H9 (cell line): ENCODE results near the gene HRAS. TPM values are rescaled to one million over a fixed set of nuclear protein-coding genes. Genes with fewer than 3 reads are reported as not detected.

Source experiments
- DNase-seq: peaks from one replicate; pipeline ENCODE4 v3.0.0-alpha.2; 2017
- H2AFZ ChIP-seq: one replicate; pipeline ENCODE4 v1.6.1; 2013; ENCODE audit warnings: mild to moderate bottlenecking, low read length, control low read depth, moderate library complexity
- H2AK5ac ChIP-seq: 2 replicates; pipeline ENCODE4 v1.6.1; 2013; ENCODE audit warnings: low read length, control low read depth, mixed read lengths; ENCODE audit not compliant: insufficient read length
- H2BK120ac ChIP-seq: one replicate; pipeline ENCODE4 v1.6.1; 2013; ENCODE audit warnings: low read depth, mild to moderate bottlenecking, low read length, control low read depth, inconsistent platforms; ENCODE audit not compliant: poor library complexity, severe bottlenecking
- H2BK12ac ChIP-seq: 2 replicates; pipeline ENCODE4 v1.6.1; 2013; ENCODE audit warnings: low read length, control low read depth, mixed read lengths, low read depth; ENCODE audit not compliant: insufficient read length
- H2BK15ac ChIP-seq: 2 replicates; pipeline ENCODE4 v1.6.1; 2013; ENCODE audit warnings: low read depth, low read length, control low read depth
- H2BK20ac ChIP-seq: one replicate; pipeline ENCODE4 v1.6.1; 2013; ENCODE audit warnings: low read depth, mild to moderate bottlenecking, low read length, control low read depth, inconsistent platforms; ENCODE audit not compliant: poor library complexity, severe bottlenecking
- H2BK5ac ChIP-seq: 2 replicates; pipeline ENCODE4 v1.6.1; 2013; ENCODE audit warnings: low read length, control low read depth, mixed read lengths; ENCODE audit not compliant: insufficient read length
- H3K14ac ChIP-seq: 2 replicates; pipeline ENCODE4 v1.6.1; 2013; ENCODE audit warnings: low read length, control low read depth; ENCODE audit not compliant: insufficient read depth
- H3K18ac ChIP-seq: 2 replicates; pipeline ENCODE4 v1.6.1; 2013; ENCODE audit warnings: low read depth, mild to moderate bottlenecking, mixed read lengths, low read length, control low read depth; ENCODE audit not compliant: insufficient read length
- H3K23ac ChIP-seq: 2 replicates; pipeline ENCODE4 v1.6.1; 2013; ENCODE audit warnings: low read length, control low read depth, mixed read lengths, low read depth; ENCODE audit not compliant: insufficient read length
- H3K23me2 ChIP-seq: 2 replicates; pipeline ENCODE4 v1.6.1; 2013; ENCODE audit warnings: low read depth, mild to moderate bottlenecking, mixed read lengths, low read length, control low read depth; ENCODE audit not compliant: insufficient read length, poor library complexity, severe bottlenecking
- H3K27ac ChIP-seq: 2 replicates; pipeline ENCODE4 v1.5.1; 2013; ENCODE audit warnings: low read length, control low read depth, mixed read lengths, low read depth; ENCODE audit not compliant: insufficient read length
- H3K27me3 ChIP-seq: 2 replicates; pipeline ENCODE4 v1.6.1; 2013; ENCODE audit warnings: low read length, control low read depth, inconsistent platforms; ENCODE audit not compliant: insufficient read depth
- H3K4ac ChIP-seq: 2 replicates; pipeline ENCODE4 v1.6.1; 2013; ENCODE audit warnings: low read depth, mild to moderate bottlenecking, control low read depth, inconsistent platforms, low read length, moderate library complexity
- H3K4me1 ChIP-seq: 2 replicates; pipeline ENCODE4 v1.6.1; 2013; ENCODE audit warnings: low read length, control low read depth, inconsistent platforms; ENCODE audit not compliant: insufficient read depth
- H3K4me2 ChIP-seq: 2 replicates; pipeline ENCODE4 v1.6.1; 2013; ENCODE audit warnings: low read length, control low read depth, mixed read lengths; ENCODE audit not compliant: insufficient read length, insufficient read depth
- H3K56ac ChIP-seq: 2 replicates; pipeline ENCODE4 v1.6.1; 2013; ENCODE audit warnings: low read depth, mild to moderate bottlenecking, mixed read lengths, low read length, control low read depth; ENCODE audit not compliant: insufficient read length
- H3K79me1 ChIP-seq: 2 replicates; pipeline ENCODE4 v1.6.1; 2013; ENCODE audit warnings: low read depth, mild to moderate bottlenecking, moderate library complexity, low read length, control low read depth, inconsistent platforms; ENCODE audit not compliant: insufficient read depth, poor library complexity, severe bottlenecking
- H3K79me2 ChIP-seq: 2 replicates; pipeline ENCODE4 v1.6.1; 2013; ENCODE audit warnings: low read length, control low read depth, inconsistent platforms; ENCODE audit not compliant: insufficient read depth
- H3K9ac ChIP-seq: 2 replicates; pipeline ENCODE4 v1.6.1; 2013; ENCODE audit warnings: low read length, control low read depth, mixed read lengths; ENCODE audit not compliant: insufficient read length; ENCODE audit errors: extremely low read depth
- H3K9me3 ChIP-seq: one replicate; pipeline ENCODE4 v1.6.1; 2013; ENCODE audit warnings: low read depth, low read length, inconsistent platforms; ENCODE audit not compliant: control insufficient read depth
- H3T11ph ChIP-seq: one replicate; pipeline ENCODE4 v1.6.1; 2013; ENCODE audit warnings: mild to moderate bottlenecking, low read length, control low read depth, inconsistent platforms
- H4K20me1 ChIP-seq: one replicate; pipeline ENCODE4 v1.6.1; 2013; ENCODE audit not compliant: control insufficient read depth, insufficient read length, insufficient read depth
- H4K5ac ChIP-seq: 2 replicates; pipeline ENCODE4 v1.6.1; 2013; ENCODE audit warnings: low read depth, mild to moderate bottlenecking, mixed read lengths, low read length, control low read depth; ENCODE audit not compliant: insufficient read length
- H4K8ac ChIP-seq: replicated peaks from 2 replicates; pipeline ENCODE4 v1.6.1; 2013; ENCODE audit warnings: low read length, control low read depth, mixed read lengths, low read depth; ENCODE audit not compliant: insufficient read length
- H4K91ac ChIP-seq: 2 replicates; pipeline ENCODE4 v1.6.1; 2013; ENCODE audit warnings: low read depth, mild to moderate bottlenecking, moderate library complexity, mixed read lengths, low read length, control low read depth; ENCODE audit not compliant: insufficient read length
- H3K27ac Mint-ChIP-seq, 3 experiments: 2 replicates in 2 of 3; 3 replicates in 1 of 3; pipeline ENCODE4 v1.8.0; 2020 to 2021; ENCODE audit warnings: mixed read lengths in 3 of 3, mild to moderate bottlenecking in 1 of 3, moderate library complexity in 1 of 3
- H3K27me3 Mint-ChIP-seq: 2 replicates; pipeline ENCODE4 v1.8.0; 2021; ENCODE audit warnings: low read depth, mild to moderate bottlenecking, moderate library complexity, mixed read lengths
- H3K36me3 Mint-ChIP-seq, 3 experiments: 2 replicates in 2 of 3; 3 replicates in 1 of 3; pipeline ENCODE4 v1.8.0; 2020 to 2021; ENCODE audit warnings: low read depth in 3 of 3, mixed read lengths in 3 of 3; ENCODE audit not compliant: insufficient read depth in 1 of 3
- H3K4me1 Mint-ChIP-seq, 2 experiments: 2 replicates each; pipeline ENCODE4 v1.8.0; 2020; ENCODE audit warnings: mixed read lengths in 2 of 2
- H3K4me3 Mint-ChIP-seq, 2 experiments: 2 replicates in 1 of 2; 3 replicates in 1 of 2; pipeline ENCODE4 v1.8.0; 2020 to 2021; ENCODE audit warnings: mild to moderate bottlenecking in 2 of 2, mixed read lengths in 2 of 2, moderate library complexity in 1 of 2
- H3K9me3 Mint-ChIP-seq, 2 experiments: 2 replicates in 1 of 2; 3 replicates in 1 of 2; pipeline ENCODE4 v1.8.0; 2020; ENCODE audit warnings: mild to moderate bottlenecking in 2 of 2, mixed read lengths in 2 of 2, moderate library complexity in 1 of 2
- WGBS: extraction: QIAGEN DNeasy Blood & Tissue Kit; methylation state at CpG from one replicate; pipeline ENCODE4 v1.1.7; 2013; ENCODE audit warnings: missing lambda C conversion rate, low lambda C conversion rate, mixed read lengths; ENCODE audit not compliant: insufficient read length; ENCODE audit errors: extremely low coverage; 5-methylcytosine and 5-hydroxymethylcytosine counted together
- total RNA-seq: library from RNA; stranded (reverse); gene quantifications from 2 replicates; pipeline ENCODE4 v1.2.1, GENCODE V29; 2021
- TF ChIP-seq, protein P1 (sequence below): fragments of 200-600 bp; sonication (generic); conservative IDR thresholded peaks from 3 replicates; pipeline ENCODE4 v1.8.0; 2021; ENCODE audit warnings: antibody characterized with exemption, mild to moderate bottlenecking

Gene HRAS
- total RNA-seq, 1 experiment from 2014 or later = 61.8 TPM

GRCh38 chr11:559712-560304 is 24.4 kb upstream of the HRAS start:
- H3K4me3 Mint-ChIP-seq = peak overlapping the region; percentile 57 to 72
- H3K27ac ChIP-seq = no peak overlapping the region
- peaks cover 5% of the 10 kb centered on the region; the same call in 1 of the 2 replicates for H3K27me3 ChIP-seq
- H4K8ac ChIP-seq = no peak overlapping the region
- no peak overlapping the region for H3T11ph ChIP-seq
- H3K23me2 ChIP-seq = peaks cover 12% of the 10 kb centered on the region
- H3K79me2 ChIP-seq = no peaks in the 10 kb centered on the region
- peaks cover 2 to 11% (median 4%) of the 10 kb centered on the region in 3 experiments; a peak in 5 of 7 replicates for H3K36me3 Mint-ChIP-seq
- H3K4ac ChIP-seq = no peak overlapping the region
- peak overlapping the region in 2 of 3 experiments; percentile 14 to 82; a peak in 3 of 7 replicates for H3K27ac Mint-ChIP-seq
- H3K27me3 Mint-ChIP-seq = peaks cover 31% of the 10 kb centered on the region
- H3K9me3 Mint-ChIP-seq = no peaks in the 10 kb centered on the region; a peak in 2 of 5 replicates
- H3K9ac ChIP-seq = no peak overlapping the region
- no peak overlapping the region for H3K14ac ChIP-seq
- no peak overlapping the region for H2BK5ac ChIP-seq
- H3K4me1 ChIP-seq = no peaks in the 10 kb centered on the region
- H3K56ac ChIP-seq = no peak overlapping the region
- no CpG with 5 or more reads among the region's 18 CpGs for WGBS
- DNase-seq = peak; percentile 75
- H2AK5ac ChIP-seq = no peak overlapping the region
- peaks cover 11 to 28% of the 10 kb centered on the region in 2 experiments for H3K4me1 Mint-ChIP-seq
- H4K5ac ChIP-seq = no peak overlapping the region
- H2BK15ac ChIP-seq = no peak overlapping the region
- no peak overlapping the region for H3K23ac ChIP-seq
- H4K20me1 ChIP-seq = no peaks in the 10 kb centered on the region
- TF ChIP-seq, protein P1, sequence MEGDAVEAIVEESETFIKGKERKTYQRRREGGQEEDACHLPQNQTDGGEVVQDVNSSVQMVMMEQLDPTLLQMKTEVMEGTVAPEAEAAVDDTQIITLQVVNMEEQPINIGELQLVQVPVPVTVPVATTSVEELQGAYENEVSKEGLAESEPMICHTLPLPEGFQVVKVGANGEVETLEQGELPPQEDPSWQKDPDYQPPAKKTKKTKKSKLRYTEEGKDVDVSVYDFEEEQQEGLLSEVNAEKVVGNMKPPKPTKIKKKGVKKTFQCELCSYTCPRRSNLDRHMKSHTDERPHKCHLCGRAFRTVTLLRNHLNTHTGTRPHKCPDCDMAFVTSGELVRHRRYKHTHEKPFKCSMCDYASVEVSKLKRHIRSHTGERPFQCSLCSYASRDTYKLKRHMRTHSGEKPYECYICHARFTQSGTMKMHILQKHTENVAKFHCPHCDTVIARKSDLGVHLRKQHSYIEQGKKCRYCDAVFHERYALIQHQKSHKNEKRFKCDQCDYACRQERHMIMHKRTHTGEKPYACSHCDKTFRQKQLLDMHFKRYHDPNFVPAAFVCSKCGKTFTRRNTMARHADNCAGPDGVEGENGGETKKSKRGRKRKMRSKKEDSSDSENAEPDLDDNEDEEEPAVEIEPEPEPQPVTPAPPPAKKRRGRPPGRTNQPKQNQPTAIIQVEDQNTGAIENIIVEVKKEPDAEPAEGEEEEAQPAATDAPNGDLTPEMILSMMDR = no peak
- H2BK120ac ChIP-seq = no peak overlapping the region
- H2BK12ac ChIP-seq = no peak overlapping the region
- no peak overlapping the region for H4K91ac ChIP-seq
- no peak overlapping the region for H2BK20ac ChIP-seq
- H2AFZ ChIP-seq = no peak overlapping the region
- no peaks in the 10 kb centered on the region for H3K79me1 ChIP-seq
- peak overlapping the region; percentile 44 for H3K4me2 ChIP-seq
- H3K18ac ChIP-seq = no peak overlapping the region
- H3K9me3 ChIP-seq = no peaks in the 10 kb centered on the region
